ENCODE measurements around the gene KRT36.

GRCh38 chr17:41489531-41489930, at the start of gene KRT36:
- no peak for TF ChIP-seq CTCF (IDR thresholded peaks at IDR 0.05)
- no peak for TF ChIP-seq ZFX (IDR thresholded peaks at IDR 0.05; ENCODE audit: borderline replicate concordance)
